GM12872 (cell line): ENCODE data around the gene PEX13.
A peak's percentile ranks its signal among the peaks of the same experiment; 100 is the strongest.

Experiments used
- TF ChIP-seq, protein P1 (sequence below): IDR thresholded peaks from 3 replicates; pipeline ENCODE4 v1.5.1; 2011; ENCODE audit warnings: low read depth, mild to moderate bottlenecking, low read length, moderate library complexity; ENCODE audit not compliant: insufficient read depth

Gene PEX13

DNA sequence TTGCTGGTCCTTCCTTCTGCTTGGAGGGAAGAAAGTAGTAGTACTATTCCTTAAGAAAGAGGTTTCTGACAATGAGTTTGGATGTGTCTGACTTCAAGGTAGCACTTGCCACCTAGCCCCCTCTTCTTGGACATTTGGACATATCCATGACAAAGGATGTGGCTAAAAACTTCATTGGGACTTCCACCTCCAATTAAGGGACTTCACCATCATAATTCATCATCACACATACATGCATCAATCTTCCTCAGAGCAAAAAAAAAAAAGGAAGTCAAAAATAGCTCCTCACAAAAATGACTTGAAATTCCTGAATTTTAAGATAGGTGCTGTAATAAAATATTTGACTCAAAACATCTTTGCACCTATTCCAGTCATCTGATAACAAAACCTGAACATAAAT is 23.4 kb upstream of the PEX13 start:
- TF ChIP-seq, protein P1, sequence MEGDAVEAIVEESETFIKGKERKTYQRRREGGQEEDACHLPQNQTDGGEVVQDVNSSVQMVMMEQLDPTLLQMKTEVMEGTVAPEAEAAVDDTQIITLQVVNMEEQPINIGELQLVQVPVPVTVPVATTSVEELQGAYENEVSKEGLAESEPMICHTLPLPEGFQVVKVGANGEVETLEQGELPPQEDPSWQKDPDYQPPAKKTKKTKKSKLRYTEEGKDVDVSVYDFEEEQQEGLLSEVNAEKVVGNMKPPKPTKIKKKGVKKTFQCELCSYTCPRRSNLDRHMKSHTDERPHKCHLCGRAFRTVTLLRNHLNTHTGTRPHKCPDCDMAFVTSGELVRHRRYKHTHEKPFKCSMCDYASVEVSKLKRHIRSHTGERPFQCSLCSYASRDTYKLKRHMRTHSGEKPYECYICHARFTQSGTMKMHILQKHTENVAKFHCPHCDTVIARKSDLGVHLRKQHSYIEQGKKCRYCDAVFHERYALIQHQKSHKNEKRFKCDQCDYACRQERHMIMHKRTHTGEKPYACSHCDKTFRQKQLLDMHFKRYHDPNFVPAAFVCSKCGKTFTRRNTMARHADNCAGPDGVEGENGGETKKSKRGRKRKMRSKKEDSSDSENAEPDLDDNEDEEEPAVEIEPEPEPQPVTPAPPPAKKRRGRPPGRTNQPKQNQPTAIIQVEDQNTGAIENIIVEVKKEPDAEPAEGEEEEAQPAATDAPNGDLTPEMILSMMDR: no peak

DNA sequence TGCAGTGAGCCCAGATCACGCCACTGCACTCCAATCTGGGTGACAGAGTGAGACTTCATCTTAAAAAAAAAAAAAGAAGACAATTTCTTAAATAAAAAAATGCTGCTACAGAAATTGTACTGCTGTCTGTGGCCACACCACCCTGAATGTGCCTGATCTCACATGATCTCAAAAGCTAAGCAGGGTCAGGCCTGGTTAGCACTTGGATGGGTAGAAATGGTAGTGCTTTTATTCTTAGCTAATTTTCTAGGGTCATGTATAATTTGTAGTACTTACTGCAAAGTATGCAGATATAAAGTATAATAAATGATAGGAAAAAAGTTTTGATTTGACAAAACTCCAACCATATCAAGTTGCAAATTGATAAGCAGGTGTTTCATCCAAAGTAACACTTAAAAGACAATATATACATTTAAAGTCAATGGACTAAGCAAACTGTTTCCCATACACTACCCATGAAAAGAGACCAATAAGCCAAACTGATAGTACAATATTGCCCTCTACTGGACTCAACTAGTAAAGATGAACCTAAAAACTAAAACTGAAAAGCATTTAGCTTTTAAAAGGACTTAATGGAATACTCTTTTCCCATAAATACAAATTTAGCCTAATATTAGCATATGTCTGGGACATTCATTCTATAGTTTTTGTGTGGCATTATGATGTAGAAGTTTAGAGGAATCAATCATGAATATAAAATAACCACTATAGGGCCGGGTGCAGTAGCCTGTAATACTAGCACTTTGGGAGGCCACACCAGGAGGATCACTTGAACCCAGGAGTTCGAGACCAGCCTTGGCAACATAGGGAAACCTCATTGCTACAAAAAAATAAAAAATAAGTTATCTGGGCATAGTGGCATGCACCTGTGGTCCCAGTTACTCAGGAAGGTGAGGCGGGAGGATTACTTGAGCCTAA is 18.6 kb upstream of the PEX13 start:
- TF ChIP-seq, protein P1: peak; percentile 47; the same call in 2 of the 3 replicates

DNA sequence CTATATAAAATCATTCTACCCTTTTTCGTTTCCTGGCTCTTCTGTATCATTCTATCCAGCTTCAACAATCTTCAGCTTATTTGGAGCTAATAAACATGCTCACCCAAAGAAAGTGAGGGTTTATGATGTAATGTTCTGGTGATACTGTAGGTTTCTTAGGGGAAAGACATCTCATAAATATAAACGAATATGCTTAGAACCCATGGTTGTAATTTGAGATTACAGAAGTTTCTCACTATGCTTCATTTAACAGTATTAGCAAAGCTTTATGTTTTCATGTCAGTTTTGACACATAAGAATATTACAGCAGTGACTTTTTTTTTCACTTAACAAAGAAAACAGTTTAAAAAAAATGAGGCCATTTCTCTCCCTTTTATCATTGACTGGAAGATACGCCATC is 11.8 kb upstream of the PEX13 start:
- TF ChIP-seq, protein P1: no peak

DNA sequence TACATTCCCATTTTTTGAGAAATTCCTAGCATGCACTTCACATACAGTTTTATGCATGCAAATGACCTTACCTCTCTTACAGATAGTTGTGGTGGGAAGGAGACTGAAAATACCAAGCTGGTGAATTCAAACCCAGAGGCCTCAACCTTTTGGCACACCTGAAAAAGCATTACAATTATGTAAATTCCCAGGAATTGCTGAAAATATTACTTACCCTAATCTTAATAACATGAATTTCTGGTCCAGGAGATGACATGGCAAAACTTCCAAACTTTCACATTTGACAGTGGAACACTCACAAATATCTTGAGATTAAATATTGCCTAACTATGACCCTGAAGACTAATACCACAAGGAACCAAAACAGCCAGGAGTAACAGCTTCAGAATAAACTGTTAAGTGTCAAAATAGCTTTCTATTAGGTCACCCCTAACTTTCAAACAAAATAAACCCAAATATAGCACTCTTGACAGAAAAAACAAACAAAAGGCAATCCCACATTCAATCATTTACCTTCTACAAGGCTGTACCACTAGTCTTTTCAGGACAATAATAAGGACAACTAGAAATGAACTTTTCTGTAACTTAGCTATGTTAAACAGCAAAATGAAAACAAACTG is 10.9 kb upstream of the PEX13 start:
- TF ChIP-seq, protein P1: no peak

DNA sequence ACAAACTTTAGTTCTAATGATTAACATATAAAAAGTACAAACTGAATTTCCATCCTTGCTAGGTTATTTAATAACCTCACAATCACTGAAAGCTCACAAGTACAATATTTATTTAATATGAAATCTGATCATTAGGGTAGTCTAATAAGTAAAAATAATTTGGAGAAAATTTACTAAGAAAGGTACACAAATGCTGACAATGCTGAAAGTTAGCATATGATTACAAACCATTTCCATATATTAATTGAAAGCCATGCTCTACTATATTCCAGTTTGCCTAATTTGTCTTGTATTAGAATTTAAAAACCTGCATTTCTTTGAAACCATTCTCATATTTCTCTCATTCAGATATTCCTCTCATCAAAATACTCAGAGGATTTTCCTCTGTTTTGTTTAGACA is 8.2 kb upstream of the PEX13 start:
- TF ChIP-seq, protein P1: no peak

DNA sequence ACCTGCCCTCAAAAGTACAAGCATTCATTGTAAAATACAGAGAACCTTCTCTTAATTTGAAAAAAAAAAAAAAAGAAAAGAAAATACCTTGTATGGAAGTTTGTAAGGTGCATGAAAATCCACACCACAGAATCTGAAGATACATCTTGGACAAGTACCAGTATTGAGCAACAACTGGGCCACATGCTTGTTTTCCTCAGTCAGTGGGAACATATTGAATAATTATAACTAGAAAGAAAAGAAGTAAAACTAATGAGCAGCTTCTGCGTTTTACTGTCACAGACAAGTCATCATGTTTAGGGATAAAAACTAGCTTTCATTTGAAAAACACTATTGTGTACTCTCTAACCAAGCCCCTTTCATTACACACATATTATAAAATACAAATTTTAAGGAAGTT is 5.8 kb upstream of the PEX13 start:
- TF ChIP-seq, protein P1: no peak

DNA sequence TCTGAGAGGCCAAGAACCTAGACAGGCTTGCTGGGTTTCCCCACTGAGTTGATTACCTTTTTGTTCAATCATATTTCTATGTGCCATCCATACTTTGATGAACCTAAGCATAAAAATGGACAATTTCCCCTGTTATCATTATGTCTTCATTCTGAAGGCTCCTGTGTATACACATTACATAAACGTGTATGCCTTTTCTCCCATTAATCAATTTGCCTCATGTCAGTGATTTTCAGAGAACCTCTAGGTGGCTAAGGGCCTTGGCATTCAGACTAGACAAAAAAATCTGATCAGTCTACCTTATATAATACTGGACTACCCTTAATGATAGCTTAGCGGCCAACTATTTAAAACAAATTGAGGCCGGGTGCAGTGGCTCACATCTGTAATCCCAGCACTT is 4.1 kb upstream of the PEX13 start:
- TF ChIP-seq, protein P1: no peak
